ENCODE results near the gene PEA15. TPM values are rescaled to one million over a fixed set of nuclear protein-coding genes. Genes with fewer than 3 reads are reported as not detected.

The PEA15 gene, protein sequence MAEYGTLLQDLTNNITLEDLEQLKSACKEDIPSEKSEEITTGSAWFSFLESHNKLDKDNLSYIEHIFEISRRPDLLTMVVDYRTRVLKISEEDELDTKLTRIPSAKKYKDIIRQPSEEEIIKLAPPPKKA
- 57.3 and 59.6 TPM in 2 replicates for total RNA-seq

DNA sequence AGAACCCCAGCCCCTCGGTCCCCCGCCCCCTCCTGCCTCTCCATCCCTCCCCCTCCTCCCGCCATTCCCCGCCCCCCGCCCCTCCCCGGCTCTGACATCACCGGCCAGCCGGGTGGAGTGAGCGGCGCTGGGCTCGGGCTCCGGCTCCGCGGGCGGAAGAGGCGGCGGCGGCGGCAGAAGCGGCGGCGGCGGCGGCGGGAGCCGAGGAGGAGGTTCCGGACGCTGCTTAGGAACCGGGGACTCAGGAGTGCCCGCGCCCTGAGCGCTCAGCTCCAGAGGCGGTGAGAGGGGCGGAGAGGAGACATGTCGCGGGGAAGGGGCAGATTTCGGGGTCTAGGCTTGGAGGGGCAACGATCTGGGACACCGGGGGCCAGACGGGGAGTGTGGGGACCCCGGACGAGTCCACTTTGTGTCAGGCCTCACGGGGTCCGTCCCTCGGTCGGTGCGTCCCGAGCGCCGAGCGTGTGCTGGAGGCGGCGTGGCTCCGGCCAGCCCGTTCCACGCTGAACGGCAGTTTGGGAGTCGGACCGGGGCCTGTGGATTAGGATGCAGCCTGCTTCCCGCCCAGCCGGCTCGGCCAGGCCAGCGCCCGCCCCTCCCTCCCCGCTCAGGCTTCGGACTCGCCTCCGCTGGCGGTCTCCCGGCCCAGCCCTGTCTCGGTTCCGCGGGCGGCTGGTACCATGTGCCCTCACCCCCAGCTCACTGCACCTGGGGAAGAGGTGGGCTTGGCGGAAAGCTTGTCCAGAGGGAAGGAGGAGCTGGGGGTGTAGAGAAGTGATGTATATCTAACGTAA, at the start of gene PEA15:
Gene PEA15 (plus strand): TSS at position 143 of the 794 bp plus-strand sequence. CDS start 6,161 bp downstream, outside the sequence.

GRCh38 chr1:160189649-160190625, 15.2 kb upstream of the PEA15 start, which contains the start of gene CASQ1:
TSS of gene CASQ1 (plus strand) at chr1:160190575. CDS start at chr1:160190752, 177 bp downstream.

DNA sequence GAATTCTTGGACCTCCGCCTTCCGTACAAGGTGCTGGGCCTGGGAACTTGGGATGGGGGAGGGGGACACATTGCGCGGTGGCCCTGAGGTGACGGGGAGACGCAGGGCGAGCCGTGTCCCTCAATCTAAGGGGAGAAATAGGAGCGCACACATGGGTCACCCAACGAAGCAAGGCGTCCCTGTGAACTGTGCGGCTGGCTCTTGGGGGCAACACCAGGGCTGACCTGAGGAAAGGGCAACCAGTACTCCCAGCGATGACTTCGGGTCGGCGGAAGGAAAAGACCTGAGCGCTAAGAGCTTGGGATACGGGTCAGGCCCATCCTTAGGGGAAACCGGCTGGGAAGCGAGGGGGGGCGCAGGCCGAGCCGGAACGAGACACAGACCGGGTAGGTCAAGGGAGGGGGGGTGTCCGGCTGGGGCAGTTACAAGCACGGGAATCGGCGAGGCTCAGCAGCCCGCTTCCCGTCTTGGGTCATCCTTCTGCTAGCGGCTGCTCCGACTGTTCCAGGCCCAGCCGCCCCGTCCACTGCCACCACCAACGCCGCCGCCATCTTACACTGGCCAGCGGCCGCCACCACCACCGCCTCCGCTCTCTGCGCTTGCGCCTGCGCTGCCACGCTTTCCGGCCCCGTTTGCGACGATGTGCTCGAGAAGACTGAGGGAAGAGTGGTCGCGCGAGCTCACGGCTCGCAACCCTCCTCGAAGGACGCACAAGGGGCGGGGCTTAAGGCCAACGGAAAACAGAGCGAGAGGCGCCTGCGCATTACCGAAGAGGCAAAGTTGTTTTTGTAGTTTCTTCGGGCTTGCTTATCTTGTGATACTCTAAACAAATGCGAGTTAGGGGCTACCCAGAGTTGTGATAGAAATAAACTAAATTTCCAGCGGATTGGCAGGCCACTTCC, 57.0 kb downstream of the PEA15 start, which contains the start of gene DCAF8:
Gene DCAF8 (minus strand): TSS at position 657 of the 902 bp plus-strand sequence. CDS start 18,541 bp downstream, outside the sequence.

Other genes starting within 250 kb of the PEA15 start
- 3.1 and 4.3 TPM in 2 replicates for gene PIGM, start 173.4 kb upstream of the PEA15 start, total RNA-seq
- gene KCNJ10, start 135.2 kb upstream of the PEA15 start, total RNA-seq = not detected in 2 replicates
- gene KCNJ9, start 123.8 kb upstream of the PEA15 start, total RNA-seq = not detected in 2 replicates
- gene IGSF8, start 106.8 kb upstream of the PEA15 start, total RNA-seq = 6.5 and 7.7 TPM in 2 replicates
- gene ATP1A2, start 89.6 kb upstream of the PEA15 start, total RNA-seq = not detected in 2 replicates
- gene ATP1A4, start 53.8 kb upstream of the PEA15 start, total RNA-seq = not detected in 2 replicates
- gene CASQ1, start 14.8 kb upstream of the PEA15 start, total RNA-seq = not detected in 2 replicates
- 71.6 and 81.7 TPM in 2 replicates for gene DCAF8, start 57.2 kb downstream of the PEA15 start, total RNA-seq
- gene PEX19, start 79.7 kb downstream of the PEA15 start, total RNA-seq = 29.3 and 32.2 TPM in 2 replicates
- 230 and 235 TPM in 2 replicates for gene COPA, start 137.9 kb downstream of the PEA15 start, total RNA-seq
- 67.6 and 73.4 TPM in 2 replicates for gene NCSTN, start 138.0 kb downstream of the PEA15 start, total RNA-seq
- gene NHLH1, start 161.7 kb downstream of the PEA15 start, total RNA-seq = under 0.01 TPM in 1 of 2 replicates, not detected in the other
- not detected in 2 replicates for gene VANGL2, start 195.2 kb downstream of the PEA15 start, total RNA-seq

All from dermis lymphatic vessel endothelial cell (primary cell).